Measurements from ENCODE around the gene DPEP3. TPM values are rescaled to one million over a fixed set of nuclear protein-coding genes. Genes with fewer than 3 reads are reported as not detected.

DPEP3 gene
- total RNA-seq, 1 donor from 2014 or later: not detected

DNA sequence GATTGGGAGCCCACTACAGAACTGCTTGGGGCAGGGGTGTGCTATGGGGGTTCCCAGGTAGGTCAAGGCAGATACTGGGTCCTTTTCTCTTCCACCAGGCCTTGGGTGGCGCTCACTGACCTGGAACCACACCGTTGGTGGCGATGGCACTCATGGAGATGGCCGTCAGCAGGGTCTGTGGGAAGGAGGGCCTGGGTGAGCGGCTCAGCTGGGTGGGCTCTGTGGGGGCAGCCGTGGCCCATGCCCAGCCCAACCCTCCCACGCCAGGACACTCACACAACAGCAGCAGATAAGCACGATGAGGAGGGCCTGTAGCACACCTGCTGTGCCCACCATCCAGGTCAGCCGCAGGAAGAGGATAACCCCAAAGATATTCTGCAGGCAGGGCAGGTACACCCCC is 22.7 kb downstream of the DPEP3 start:
- no peak for DNase-seq
- Mint-ChIP-seq H3K9me3 (ENCODE audit: unreplicated experiment) (peaks cover 2% of the 10 kb centered on the region), H3K4me1 (ENCODE audit: low read depth, unreplicated experiment) (no peaks in the 10 kb centered on the region), H3K27ac (ENCODE audit: unreplicated experiment) (no peak overlapping the region), H3K4me3 (ENCODE audit: unreplicated experiment) (no peak overlapping the region), H3K36me3 (ENCODE audit: unreplicated experiment) (no peaks in the 10 kb centered on the region), H3K27me3 (ENCODE audit: unreplicated experiment) (peaks cover 2% of the 10 kb centered on the region)
- TF ChIP-seq, protein P1, sequence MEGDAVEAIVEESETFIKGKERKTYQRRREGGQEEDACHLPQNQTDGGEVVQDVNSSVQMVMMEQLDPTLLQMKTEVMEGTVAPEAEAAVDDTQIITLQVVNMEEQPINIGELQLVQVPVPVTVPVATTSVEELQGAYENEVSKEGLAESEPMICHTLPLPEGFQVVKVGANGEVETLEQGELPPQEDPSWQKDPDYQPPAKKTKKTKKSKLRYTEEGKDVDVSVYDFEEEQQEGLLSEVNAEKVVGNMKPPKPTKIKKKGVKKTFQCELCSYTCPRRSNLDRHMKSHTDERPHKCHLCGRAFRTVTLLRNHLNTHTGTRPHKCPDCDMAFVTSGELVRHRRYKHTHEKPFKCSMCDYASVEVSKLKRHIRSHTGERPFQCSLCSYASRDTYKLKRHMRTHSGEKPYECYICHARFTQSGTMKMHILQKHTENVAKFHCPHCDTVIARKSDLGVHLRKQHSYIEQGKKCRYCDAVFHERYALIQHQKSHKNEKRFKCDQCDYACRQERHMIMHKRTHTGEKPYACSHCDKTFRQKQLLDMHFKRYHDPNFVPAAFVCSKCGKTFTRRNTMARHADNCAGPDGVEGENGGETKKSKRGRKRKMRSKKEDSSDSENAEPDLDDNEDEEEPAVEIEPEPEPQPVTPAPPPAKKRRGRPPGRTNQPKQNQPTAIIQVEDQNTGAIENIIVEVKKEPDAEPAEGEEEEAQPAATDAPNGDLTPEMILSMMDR (IDR thresholded peaks at IDR 0.05; ENCODE audit: partially characterized antibody, unreplicated experiment): no peak

DNA sequence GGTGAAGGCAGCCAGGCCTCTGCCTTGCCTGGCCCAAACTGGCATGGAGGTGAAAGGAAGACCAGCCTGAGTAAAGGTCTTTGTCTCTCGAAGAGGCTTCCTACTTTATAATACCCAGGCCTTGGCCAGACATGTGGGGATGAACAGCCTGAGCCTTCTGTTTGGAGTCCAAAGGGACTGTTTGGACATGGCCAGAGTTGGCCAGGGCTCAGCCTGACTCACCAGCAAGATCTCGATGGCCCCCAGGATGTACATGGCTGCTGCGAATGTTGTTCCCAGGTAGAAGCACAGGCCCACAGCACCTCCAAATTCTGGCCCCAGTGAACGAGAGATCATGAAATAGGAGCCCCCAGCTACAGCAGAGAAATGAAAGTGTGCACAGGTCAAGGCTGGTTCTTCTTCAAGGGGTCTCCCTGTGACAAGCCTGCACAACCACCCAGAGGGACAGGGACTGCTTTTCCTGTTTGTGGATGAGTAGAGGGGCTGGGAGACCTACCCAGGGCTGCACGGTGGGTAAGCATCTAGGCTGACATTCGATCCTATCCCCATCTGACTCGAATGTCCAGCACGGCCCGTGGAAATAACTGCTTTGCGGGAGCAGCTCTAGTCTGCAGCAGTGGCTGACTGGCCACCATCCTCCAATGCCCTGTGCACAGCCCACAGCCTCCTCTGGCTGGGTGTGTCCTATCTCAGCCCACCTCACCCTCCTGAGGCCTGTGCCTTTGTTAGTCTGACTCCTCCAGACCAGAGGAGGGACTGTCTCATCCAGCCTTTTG is 25.7 kb downstream of the DPEP3 start:
- no peak for DNase-seq
- TF ChIP-seq, protein P1 (IDR thresholded peaks at IDR 0.05; ENCODE audit: partially characterized antibody, unreplicated experiment): no peak
- H3K36me3 Mint-ChIP-seq (ENCODE audit: unreplicated experiment): no peaks in the 10 kb centered on the region
- H3K4me1 Mint-ChIP-seq (ENCODE audit: low read depth, unreplicated experiment): no peaks in the 10 kb centered on the region
- no peak overlapping the region for H3K27ac Mint-ChIP-seq (ENCODE audit: unreplicated experiment)
- no peak overlapping the region for H3K4me3 Mint-ChIP-seq (ENCODE audit: unreplicated experiment)
- peaks cover 4% of the 10 kb centered on the region for H3K9me3 Mint-ChIP-seq (ENCODE audit: unreplicated experiment)
- H3K27me3 Mint-ChIP-seq (ENCODE audit: unreplicated experiment): peaks cover 3% of the 10 kb centered on the region

DNA sequence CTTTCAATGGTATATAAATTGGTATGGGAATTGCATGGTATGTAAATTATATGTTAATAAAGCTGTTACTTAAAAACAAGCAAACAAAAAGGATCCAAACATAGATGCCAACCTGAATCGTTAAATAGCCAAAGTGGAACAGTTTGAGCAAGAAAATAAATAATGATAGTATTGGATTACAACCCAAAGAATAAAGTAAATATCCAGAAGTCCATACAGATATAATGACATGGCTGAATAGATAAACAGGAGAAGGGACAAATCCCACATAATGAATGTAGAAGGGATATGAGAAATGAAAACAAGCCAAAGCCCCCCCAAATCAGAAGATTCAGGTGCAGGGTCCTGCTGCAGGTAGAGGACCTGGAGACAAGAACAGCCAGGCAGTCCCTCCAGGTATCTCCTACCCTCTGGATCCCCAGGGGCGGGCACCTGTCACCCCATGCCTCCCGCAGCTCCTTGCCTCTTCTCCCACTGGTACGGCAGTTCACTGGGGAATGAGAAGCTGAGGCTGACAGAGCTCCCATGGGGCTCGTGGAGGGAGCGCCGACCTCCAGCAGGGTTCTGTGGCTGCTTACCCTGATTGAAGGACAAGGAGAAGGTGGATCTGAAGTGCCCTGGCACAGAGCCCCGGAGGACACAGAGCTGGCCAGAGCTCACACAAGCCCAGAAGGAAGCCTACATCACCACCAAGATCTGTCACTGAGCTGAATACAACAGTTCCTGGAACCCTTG is 26.5 kb downstream of the DPEP3 start:
- H3K4me1 Mint-ChIP-seq (ENCODE audit: low read depth, unreplicated experiment): no peaks in the 10 kb centered on the region
- no peak overlapping the region for H3K27ac Mint-ChIP-seq (ENCODE audit: unreplicated experiment)
- DNase-seq: no peak
- peaks cover 3% of the 10 kb centered on the region for H3K27me3 Mint-ChIP-seq (ENCODE audit: unreplicated experiment)
- TF ChIP-seq, protein P1 (IDR thresholded peaks at IDR 0.05; ENCODE audit: partially characterized antibody, unreplicated experiment): no peak
- no peak overlapping the region for H3K4me3 Mint-ChIP-seq (ENCODE audit: unreplicated experiment)
- no peaks in the 10 kb centered on the region for H3K36me3 Mint-ChIP-seq (ENCODE audit: unreplicated experiment)
- peaks cover 4% of the 10 kb centered on the region for H3K9me3 Mint-ChIP-seq (ENCODE audit: unreplicated experiment)

DNA sequence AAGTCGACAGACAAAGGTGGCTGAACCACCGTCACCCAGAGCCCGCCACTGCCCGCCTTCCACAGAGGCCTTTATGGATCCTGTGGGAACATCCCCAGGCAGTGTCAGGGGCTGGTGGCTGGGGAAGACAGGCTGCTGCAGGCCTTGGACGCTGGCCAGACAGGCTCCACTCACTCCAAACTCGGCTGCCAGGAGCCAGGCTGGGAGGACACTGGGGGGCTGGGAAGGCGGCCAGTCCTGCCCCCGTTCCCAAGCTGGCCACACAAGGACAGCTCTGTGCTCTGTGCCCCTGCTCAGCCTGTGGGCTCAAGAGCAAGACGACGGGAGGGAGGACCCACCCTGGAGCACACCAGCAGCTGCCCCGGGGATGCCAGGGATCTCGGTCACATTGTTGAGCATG is 28.8 kb downstream of the DPEP3 start:
- Mint-ChIP-seq H3K27ac (ENCODE audit: unreplicated experiment) (no peak overlapping the region), H3K9me3 (ENCODE audit: unreplicated experiment) (peaks cover 1% of the 10 kb centered on the region), H3K36me3 (ENCODE audit: unreplicated experiment) (no peaks in the 10 kb centered on the region), H3K4me1 (ENCODE audit: low read depth, unreplicated experiment) (no peaks in the 10 kb centered on the region), H3K4me3 (ENCODE audit: unreplicated experiment) (no peak overlapping the region), H3K27me3 (ENCODE audit: unreplicated experiment) (peaks cover 5% of the 10 kb centered on the region)
- no peak for DNase-seq
- TF ChIP-seq, protein P1 (IDR thresholded peaks at IDR 0.05; ENCODE audit: partially characterized antibody, unreplicated experiment): no peak

DNA sequence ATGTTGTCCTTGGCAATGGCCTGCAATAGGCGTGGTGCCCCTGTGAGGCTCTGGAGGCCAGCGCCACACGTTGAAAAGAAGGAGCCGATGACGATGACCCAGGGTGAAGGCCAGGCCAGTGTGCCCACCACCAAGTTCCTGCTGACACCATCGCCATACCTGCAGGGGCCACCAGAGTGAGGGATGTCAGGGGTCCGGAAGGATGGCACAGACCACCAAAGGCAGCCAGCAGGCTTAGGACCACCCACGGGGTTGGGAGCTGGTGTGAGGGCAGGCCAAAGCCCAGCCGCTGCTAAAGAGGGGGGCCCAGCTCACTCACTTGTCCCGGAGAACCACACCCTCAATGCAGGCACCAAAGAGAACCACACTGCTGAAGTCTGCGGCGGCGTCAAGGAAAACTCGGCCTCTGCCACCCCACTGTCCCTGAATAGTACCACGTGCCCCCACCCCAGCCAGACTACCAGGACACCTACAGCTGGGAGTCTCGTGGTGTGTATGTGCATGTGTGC is 29.9 kb downstream of the DPEP3 start:
- no peak for DNase-seq
- TF ChIP-seq, protein P1 (IDR thresholded peaks at IDR 0.05; ENCODE audit: partially characterized antibody, unreplicated experiment): no peak
- no peak overlapping the region for H3K27ac Mint-ChIP-seq (ENCODE audit: unreplicated experiment)
- no peaks in the 10 kb centered on the region for H3K36me3 Mint-ChIP-seq (ENCODE audit: unreplicated experiment)
- no peak overlapping the region for H3K4me3 Mint-ChIP-seq (ENCODE audit: unreplicated experiment)
- H3K9me3 Mint-ChIP-seq (ENCODE audit: unreplicated experiment): peaks cover 1% of the 10 kb centered on the region
- H3K4me1 Mint-ChIP-seq (ENCODE audit: low read depth, unreplicated experiment): no peaks in the 10 kb centered on the region
- peaks cover 5% of the 10 kb centered on the region for H3K27me3 Mint-ChIP-seq (ENCODE audit: unreplicated experiment)

Measured in glutamatergic neuron (in vitro differentiated cells).